GM21526 (cell line): ENCODE results near the gene POLR1A.

Experiments
- ATAC-seq: cut with Tn5 transposase; IDR thresholded peaks from one replicate; pipeline ENCODE4 v1.9.1; 2021; ENCODE audit warnings: moderate library complexity; ENCODE audit not compliant: unreplicated experiment, low FRiP score

Gene POLR1A

DNA sequence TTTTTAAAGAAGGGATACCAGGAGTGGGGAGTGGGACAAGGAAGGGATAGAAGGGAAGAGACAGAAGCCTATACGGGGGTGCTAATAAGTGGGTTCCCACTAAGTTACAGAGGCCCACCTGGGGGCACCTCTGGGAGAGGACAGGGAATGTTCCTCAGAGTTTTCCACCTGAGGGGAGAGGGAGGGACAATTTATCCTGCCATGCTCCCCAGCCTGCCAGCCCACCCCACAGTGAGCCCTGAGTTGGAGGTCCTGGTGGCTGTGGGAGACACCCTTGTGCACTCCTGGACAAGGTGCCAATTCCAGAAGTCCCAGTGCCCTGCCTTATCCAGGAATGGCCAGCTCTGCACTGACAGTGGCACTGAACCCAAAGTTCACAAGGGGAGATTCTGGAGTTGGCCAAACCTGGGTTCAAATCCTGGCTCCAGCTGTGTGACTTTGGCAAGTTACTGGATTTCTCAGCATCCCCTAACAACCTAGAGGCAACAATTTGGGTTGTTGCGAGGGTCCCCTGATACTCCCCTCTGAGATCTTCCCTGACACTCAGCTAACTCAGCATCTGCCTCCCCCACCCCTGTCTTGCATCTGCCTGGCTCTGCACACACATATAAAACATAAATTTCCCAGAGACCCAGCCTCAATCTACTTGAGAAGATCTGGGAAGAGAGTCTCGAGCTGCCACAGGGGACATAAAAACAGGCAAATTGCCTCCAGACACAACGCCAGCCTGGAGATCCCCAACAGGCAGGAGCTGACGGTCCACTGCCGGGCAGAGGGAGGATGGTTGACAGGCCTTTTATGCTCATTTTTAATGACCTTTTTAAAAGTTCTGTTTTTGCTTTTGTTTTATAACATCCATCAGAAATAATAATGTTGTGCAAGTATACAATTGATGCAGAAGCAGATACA lies 118.2 kb downstream of the POLR1A start:
- no peak for ATAC-seq

DNA sequence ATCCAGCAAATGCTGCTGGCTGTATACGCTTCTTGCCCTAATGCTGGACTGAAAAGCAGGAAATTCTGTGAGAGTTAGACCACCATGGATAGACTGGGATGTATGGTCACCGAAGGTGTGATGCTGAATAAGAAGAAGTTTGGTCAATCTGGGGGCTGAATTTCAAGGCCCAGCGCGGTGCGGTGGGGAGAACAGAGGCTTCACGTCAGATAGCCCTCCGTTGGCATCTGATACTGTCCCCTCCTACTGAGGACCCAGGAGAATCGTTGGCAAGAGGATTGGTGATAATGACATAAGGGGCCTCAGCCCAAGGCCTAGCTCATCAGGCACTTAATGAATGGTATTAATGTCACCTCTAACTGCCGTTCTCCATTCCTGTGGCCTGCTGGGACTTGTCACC lies 119.6 kb downstream of the POLR1A start:
- ATAC-seq, result no peak

DNA sequence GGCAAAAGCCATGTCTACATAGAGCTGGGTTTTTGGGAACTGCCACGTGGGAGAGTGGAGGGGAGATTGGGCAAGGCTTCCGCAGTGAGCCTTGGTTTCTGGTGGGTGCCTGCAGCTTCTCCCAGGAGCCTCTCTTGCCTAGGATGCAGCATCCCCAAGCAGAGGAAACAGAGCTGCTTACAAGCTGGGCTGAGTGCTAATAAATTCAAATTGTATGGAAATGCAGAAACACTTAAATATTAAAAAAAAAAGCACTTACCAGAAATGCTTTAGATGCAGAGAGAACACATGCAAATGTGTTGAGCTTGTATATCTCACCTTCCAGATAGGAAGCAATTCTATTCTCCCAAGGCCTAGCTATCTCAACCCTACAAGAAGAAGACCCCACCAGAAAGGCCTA lies 120.9 kb downstream of the POLR1A start:
- no peak for ATAC-seq

DNA sequence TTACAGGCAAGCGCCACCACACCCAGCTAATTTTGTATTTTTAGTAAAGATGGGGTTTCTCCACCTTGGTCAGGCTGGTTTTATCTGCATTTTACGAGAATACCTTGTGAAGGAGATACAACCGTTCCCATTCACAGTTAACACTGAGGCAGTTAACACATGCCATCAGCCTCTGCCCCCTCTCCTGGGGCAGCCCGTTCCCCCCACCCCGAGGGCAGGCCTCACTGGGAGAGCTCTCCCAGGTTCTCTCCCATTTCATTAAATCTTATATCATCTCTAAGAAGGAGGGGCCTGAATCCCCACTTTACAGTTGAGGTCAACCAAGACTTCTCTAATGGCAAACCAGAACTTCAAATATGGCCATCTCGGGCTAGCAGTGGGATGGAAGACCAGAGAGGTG lies 121.9 kb downstream of the POLR1A start:
- no peak for ATAC-seq

DNA sequence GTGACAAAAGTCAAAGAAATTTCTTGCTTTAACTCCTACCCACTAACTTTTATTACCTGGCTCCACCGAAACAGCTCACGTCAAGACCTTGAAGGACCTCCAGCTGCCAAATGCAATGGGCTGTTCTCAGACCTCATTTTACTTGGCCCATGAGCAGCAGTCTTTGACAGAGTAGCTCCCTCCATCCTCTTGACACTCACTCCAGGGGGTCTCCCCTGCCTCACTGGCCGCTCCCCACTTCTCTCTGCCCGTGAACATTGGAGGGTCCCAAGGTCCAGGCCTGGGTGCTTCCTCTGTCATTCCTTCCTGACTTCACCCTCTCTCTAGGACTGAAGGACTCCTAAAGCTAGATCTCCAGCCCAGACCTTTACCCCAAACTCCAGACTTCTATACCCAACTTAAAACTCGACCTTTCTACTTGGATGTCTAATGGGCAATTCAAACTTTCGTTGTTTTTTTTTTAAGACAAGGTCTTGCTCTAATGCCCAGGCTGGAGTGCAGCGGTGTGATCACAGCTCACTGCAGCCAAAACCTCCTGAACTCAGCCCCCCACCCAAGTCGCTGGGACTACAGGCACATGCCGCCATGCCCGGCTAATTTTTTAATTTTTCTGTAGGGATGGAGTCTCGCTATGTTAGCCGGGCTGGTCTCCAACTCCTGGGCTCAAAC lies 124.0 kb downstream of the POLR1A start:
- ATAC-seq, result no peak

DNA sequence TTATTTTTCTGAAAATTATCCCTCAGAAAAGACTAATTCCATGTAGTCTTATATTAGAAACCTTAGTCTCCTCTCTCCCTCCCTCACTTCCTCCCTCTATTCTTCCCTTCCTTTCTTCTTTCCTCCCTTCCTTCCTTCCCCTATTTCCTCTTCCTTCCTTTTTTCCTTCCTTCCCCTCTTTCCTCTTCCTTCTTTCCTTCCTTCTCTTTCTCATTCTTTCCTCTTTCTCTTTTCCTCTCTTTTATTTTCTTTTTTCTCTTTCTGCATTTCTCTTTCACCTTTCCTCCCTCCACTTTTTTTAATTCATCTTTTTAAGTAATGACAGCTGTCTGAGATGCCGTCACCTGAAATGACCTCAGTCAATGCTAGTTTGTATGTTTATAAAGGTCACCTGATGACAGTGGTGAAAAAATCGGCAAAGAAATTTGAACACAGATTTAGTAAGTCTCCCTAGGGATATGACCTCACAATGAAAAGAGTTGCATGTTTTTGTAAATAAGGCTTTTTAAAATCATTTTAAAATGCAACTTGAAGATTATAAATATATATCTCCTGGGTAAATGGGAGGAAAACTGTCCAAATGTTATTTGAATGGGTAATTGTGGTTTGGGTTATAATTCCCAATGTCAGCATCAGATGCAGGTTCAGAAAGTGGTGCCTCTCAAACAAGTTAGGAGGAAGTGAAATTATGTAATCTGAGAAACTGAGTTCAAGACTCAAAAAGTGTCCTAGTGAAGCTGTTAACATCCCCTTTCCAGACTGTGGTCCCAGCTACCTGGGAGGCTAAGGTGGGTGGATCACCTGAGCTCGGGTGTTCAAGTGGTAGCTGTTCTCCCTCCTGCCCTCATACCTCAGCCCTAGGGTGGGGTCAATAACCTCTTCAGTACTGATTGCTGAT lies 126.6 kb downstream of the POLR1A start:
- ATAC-seq, result no peak

DNA sequence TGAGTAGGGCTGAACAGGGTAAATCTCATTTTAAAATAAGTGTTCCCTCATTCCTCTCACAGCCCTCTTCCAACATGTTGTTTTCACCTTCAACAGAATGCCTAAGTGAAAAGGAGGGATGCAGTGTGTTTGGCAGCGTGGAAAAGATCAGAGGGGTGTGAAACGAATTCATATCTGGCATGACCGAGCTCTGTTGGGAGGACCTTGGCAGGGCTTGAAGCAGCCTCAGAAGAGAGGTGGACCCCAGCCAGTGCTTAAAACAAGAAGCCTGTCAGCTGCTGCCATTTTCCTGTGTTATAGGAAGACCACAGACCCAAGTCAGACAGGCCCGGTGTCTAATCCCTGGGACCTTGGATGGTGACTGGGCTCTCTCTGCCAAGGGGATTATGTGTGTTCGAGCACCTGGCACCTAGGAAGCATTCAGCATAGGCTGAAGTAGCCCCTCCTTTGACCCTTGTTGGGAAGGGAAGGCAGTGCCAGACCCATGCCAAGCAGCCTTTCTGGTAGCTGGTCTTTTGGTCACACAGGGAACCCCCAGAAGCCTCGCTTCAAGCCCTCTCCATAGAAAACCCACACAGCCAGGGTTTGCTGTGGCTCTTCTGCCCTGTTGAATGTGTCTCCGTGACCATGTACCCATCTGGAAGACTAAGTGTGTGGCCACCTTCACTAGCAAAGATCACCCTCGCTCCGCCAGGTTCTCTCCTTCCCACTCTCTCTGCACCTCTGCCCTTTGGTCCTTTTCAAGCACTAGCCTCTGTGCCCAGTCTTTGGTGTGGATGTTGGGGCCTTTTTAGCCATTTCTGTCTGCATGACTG lies 129.4 kb downstream of the POLR1A start:
- ATAC-seq, result no peak

DNA sequence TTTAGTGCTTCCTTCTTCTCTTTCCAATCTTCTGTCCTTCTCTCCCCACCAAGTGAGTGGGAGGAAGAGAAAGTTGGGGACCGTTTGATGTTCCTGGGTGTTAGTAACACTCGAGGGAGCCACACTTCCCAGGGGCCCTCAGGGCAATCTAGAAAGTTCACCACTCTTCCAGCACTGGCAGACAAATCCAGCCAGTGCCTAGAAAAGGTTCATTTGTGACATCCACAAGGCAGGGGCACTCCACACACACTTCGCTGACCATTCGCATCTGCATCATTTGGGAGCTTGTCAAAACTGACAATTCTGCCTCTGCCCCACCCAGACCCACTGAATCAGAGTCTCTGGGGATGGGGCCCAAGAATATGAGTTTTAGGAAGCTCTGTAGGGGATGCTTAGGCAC lies 130.1 kb downstream of the POLR1A start:
- no peak for ATAC-seq

DNA sequence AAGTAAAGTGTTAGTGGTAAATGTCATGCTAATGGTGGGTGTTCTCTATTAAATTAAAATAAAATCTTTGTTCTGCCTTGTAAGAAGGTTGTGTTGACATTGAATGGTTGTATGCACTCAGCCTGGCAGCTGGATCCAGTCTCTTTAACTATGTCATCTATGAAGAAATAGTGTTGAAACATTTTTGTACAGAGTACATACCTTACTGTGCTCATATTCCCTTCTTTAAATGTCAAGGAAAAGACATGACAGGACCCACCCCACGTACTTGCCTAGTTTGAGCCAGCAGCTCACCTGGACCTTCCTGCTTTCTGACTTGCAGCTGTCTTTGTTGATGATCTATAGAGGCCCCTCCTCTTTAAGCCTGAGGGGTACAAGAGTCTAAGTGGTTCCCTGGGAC lies 131.3 kb downstream of the POLR1A start:
- ATAC-seq, result no peak

DNA sequence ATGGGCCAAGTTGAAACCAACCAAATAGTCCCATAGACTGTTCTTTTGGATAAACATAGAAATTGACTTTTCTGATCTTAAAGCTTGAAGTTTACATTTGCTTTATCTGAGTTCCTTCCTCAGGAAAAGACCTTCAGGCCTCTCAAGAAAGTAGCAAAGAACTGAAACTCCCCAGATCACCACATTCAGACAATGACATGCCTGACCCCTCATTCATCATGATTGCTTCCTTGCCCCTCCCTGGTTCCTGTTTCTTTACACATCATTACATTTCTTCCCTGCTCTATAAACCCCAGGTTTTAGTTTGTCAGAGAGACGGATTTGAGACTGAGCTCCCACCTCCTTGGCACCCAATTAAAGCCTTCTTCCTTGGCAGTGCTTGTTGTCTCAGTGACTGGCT lies 133.3 kb downstream of the POLR1A start:
- no peak for ATAC-seq

DNA sequence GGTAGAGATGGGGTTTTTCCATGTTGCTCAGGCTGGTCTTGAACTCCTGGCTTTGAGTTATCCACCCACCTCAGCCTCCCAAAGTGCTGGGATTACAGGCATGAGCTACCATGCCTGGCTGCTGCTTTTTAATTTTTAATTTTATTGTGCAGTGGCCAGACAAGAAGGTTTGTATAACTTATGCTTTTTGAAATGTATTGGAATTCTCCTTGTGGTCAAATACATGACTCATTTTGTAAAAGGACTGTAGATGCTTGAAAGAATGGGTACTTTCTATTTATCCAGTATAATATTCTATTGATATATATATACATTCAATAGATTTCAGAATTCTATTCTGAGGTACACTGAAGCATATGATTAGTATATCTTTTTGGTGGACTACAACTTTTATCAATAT lies 134.3 kb downstream of the POLR1A start:
- ATAC-seq, result no peak
